SKM-1 (cell line): ENCODE results near the gene EIF4E1B.
"Not testable (repeated sequence)": the region's sequence is repeated elsewhere in the genome, so short reads cannot be mapped to it uniquely, and the experiment has no call there.

Experiments used
- DNase-seq: peaks from one replicate; lab custom pipeline; 2025; ENCODE audit not compliant: unreplicated experiment; lab: John Stamatoyannopoulos, UW

EIF4E1B gene

GRCh38 chr5:176629853-176630680, at the start of gene EIF4E1B, which contains the start of gene SNCB:
Gene EIF4E1B, plus strand, starts transcription at chr5:176630675. Its CDS starts 12,113 bp downstream, at chr5:176642788.
Gene SNCB, minus strand, starts transcription at chr5:176630534. Its CDS starts 880 bp downstream, at chr5:176629654.
- no peak for DNase-seq

GRCh38 chr5:176581361-176581760, 49.1 kb upstream of the EIF4E1B start:
- DNase-seq, result no peak

- no peak for DNase-seq
Measured at GRCh38 chr5:176583076-176583475, 47.4 kb upstream of the EIF4E1B start.

- no peak for DNase-seq
Measured at GRCh38 chr5:176587398-176587797, 43.1 kb upstream of the EIF4E1B start.

GRCh38 chr5:176588297-176588696, 42.2 kb upstream of the EIF4E1B start:
- no peak for DNase-seq

- DNase-seq, result no peak
Measured at GRCh38 chr5:176589039-176589769, 41.3 kb upstream of the EIF4E1B start.

GRCh38 chr5:176590035-176590717, 40.3 kb upstream of the EIF4E1B start:
- DNase-seq, result no peak

GRCh38 chr5:176591667-176592066, 38.8 kb upstream of the EIF4E1B start:
- not testable (repeated sequence) for DNase-seq

GRCh38 chr5:176592573-176592972, 37.9 kb upstream of the EIF4E1B start:
- DNase-seq, result no peak

- DNase-seq, result no peak
Measured at GRCh38 chr5:176593273-176593869, 37.1 kb upstream of the EIF4E1B start.

- no peak for DNase-seq
Measured at GRCh38 chr5:176594554-176594953, 35.9 kb upstream of the EIF4E1B start.

GRCh38 chr5:176595386-176595943, 35.0 kb upstream of the EIF4E1B start:
- DNase-seq, result no peak

GRCh38 chr5:176596069-176596644, 34.3 kb upstream of the EIF4E1B start:
- DNase-seq, result no peak

GRCh38 chr5:176596689-176597416, 33.6 kb upstream of the EIF4E1B start:
- DNase-seq, result no peak

GRCh38 chr5:176597417-176598389, 32.8 kb upstream of the EIF4E1B start:
- DNase-seq, result no peak

GRCh38 chr5:176599749-176600430, 30.6 kb upstream of the EIF4E1B start:
- DNase-seq, result not testable (repeated sequence)

GRCh38 chr5:176601901-176602482, 28.5 kb upstream of the EIF4E1B start:
- DNase-seq, result no peak

GRCh38 chr5:176603091-176603490, 27.4 kb upstream of the EIF4E1B start:
- no peak for DNase-seq
